Posterior cingulate gyrus (tissue), 11 donors: ENCODE results near the gene HACD4.

ENCODE experiments used
- DNase-seq, 10 donors: peaks; one replicate each; pipeline versions ENCODE4 v3.0.0 to v3.0.0-alpha.2; 2020 to 2021; ENCODE audit warnings: mixed read lengths in 3 of 10
- intact Hi-C: fragments of 100-400 bp; cut with DNase I; formaldehyde crosslinking; loops from one replicate; pipeline ENCODE4 v1.15.1; 2023

HACD4 gene

GRCh38 chr9:21031091-21031807 lies at the start of gene HACD4:
HACD4 (minus strand) TSS chr9:21031640; CDS start chr9:21031590, 50 bp downstream.
- peak in 9 of 10 donors; percentile 20 to 88 (median 40) for DNase-seq
- intact Hi-C loops, result no loop called here

- no peak for DNase-seq
- intact Hi-C loops, result no loop called here
Measured at GRCh38 chr9:21080793-21081192, 49.4 kb upstream of the HACD4 start.

GRCh38 chr9:21078702-21079101 lies 47.3 kb upstream of the HACD4 start:
- intact Hi-C loops, result loop anchor here (10.0 kb wide), 2 partner anchors 56 to 94 kb away; no protein-coding TSS in a partner anchor
- DNase-seq, result no peak

- DNase-seq, result no peak
- intact Hi-C loops, result loop anchor here (10.0 kb wide), 2 partner anchors 57 to 93 kb away; no protein-coding TSS in a partner anchor
Measured at GRCh38 chr9:21077781-21078180, 46.3 kb upstream of the HACD4 start, which contains the start of gene IFNB1. IFNB1 (minus strand) TSS chr9:21077942; CDS start chr9:21077869, 73 bp downstream.

- no peak for DNase-seq
Measured at GRCh38 chr9:21075484-21075883, 44.0 kb upstream of the HACD4 start.

GRCh38 chr9:21070906-21071305 lies 39.5 kb upstream of the HACD4 start:
- no peak for DNase-seq
- intact Hi-C loops, result loop anchor here (10.0 kb wide), 2 partner anchors 64 to 86 kb away; no protein-coding TSS in a partner anchor

More at GRCh38 chr9:21075484-21075883, 44.0 kb upstream of the HACD4 start:
- intact Hi-C loops, result loop anchor here (10.0 kb wide), 2 partner anchors 59 to 91 kb away; no protein-coding TSS in a partner anchor

- intact Hi-C loops, result loop anchor here (10.0 kb wide), 2 partner anchors 65 to 85 kb away; no protein-coding TSS in a partner anchor
Measured at GRCh38 chr9:21070171-21070571, 38.7 kb upstream of the HACD4 start.

GRCh38 chr9:21060919-21061561 lies 29.6 kb upstream of the HACD4 start:
- intact Hi-C loops, result no loop called here
- no peak for DNase-seq

More at GRCh38 chr9:21070171-21070571, 38.7 kb upstream of the HACD4 start:
- peak in 6 of 10 donors; percentile 4 to 87 (median 17) for DNase-seq

- intact Hi-C loops, result no loop called here
- DNase-seq, result no peak
Measured at GRCh38 chr9:21056931-21057330, 25.5 kb upstream of the HACD4 start.

GRCh38 chr9:21053851-21054250 lies 22.4 kb upstream of the HACD4 start:
- intact Hi-C loops, result no loop called here
- no peak for DNase-seq

- DNase-seq, result no peak
Measured at GRCh38 chr9:21047281-21047691, 15.8 kb upstream of the HACD4 start.

GRCh38 chr9:21043841-21044240 lies 12.4 kb upstream of the HACD4 start:
- DNase-seq, result no peak
- intact Hi-C loops, result no loop called here

More at GRCh38 chr9:21047281-21047691, 15.8 kb upstream of the HACD4 start:
- intact Hi-C loops, result no loop called here

- no peak for DNase-seq
- intact Hi-C loops, result no loop called here
Measured at GRCh38 chr9:21042466-21042865, 11.0 kb upstream of the HACD4 start.

- no peak for DNase-seq
- intact Hi-C loops, result no loop called here
Measured at GRCh38 chr9:21039302-21039701, 7.9 kb upstream of the HACD4 start.

GRCh38 chr9:21037278-21037677 lies 5.8 kb upstream of the HACD4 start:
- no peak for DNase-seq
- intact Hi-C loops, result no loop called here

- intact Hi-C loops, result no loop called here
- DNase-seq, result peak in 1 of 10 donors; percentile 77
Measured at GRCh38 chr9:21031808-21032183, 356 bp upstream of the HACD4 start.

GRCh38 chr9:21030389-21031035 lies 928 bp downstream of the HACD4 start:
- no peak for DNase-seq
- intact Hi-C loops, result no loop called here

GRCh38 chr9:21029661-21030060 lies 1.8 kb downstream of the HACD4 start:
- DNase-seq, result peak in 2 of 10 donors; percentile 55
- intact Hi-C loops, result loop anchor here (2.0 kb wide), 1 partner anchor 49 kb away; no protein-coding TSS in a partner anchor

- intact Hi-C loops, result loop anchor here (2.0 kb wide), 1 partner anchor 48 kb away; no protein-coding TSS in a partner anchor
- DNase-seq, result no peak
Measured at GRCh38 chr9:21028466-21028865, 3.0 kb downstream of the HACD4 start.

- intact Hi-C loops, result no loop called here
- no peak for DNase-seq
Measured at GRCh38 chr9:21027295-21027694, 4.1 kb downstream of the HACD4 start.

- intact Hi-C loops, result no loop called here
- no peak for DNase-seq
Measured at GRCh38 chr9:21023861-21024260, 7.6 kb downstream of the HACD4 start.
